CD4-positive, CD25-positive, alpha-beta regulatory T cell (primary cell): ENCODE measurements around the gene NCDN. TPM values are rescaled to one million over a fixed set of nuclear protein-coding genes. Genes with fewer than 3 reads are reported as not detected.

Source experiments
- ATAC-seq, 2 donors: fragments of 150-1000 bp; cut with Tn5 transposase; one replicate each; pipeline ENCODE4 v1.10.0; 2021; ENCODE audit warnings: low read depth in 2 of 2, moderate number of reproducible peaks in 2 of 2, moderate library complexity in 1 of 2
- DNase-seq, 3 donors: peaks; one replicate each; pipeline versions ENCODE4 v3.0.0 to v3.0.0-alpha.2; 2012 to 2022; ENCODE audit warnings: mixed read lengths in 1 of 3
- H3K27ac ChIP-seq: one replicate; pipeline ENCODE4 v1.7.0; 2013; ENCODE audit warnings: mild to moderate bottlenecking, low read length; ENCODE audit not compliant: insufficient read depth, poor library complexity, severe bottlenecking
- H3K27me3 ChIP-seq: one replicate; pipeline ENCODE4 v1.7.0; 2013; ENCODE audit warnings: low read length; ENCODE audit not compliant: control insufficient read depth, insufficient read depth
- H3K36me3 ChIP-seq: one replicate; pipeline ENCODE4 v1.7.0; 2013; ENCODE audit warnings: mild to moderate bottlenecking, low read length, moderate library complexity; ENCODE audit not compliant: control insufficient read depth, insufficient read depth
- H3K4me1 ChIP-seq: 2 replicates; pipeline ENCODE4 v1.7.0; 2013; ENCODE audit warnings: mild to moderate bottlenecking, low read length; ENCODE audit not compliant: insufficient read depth, control insufficient read depth, poor library complexity, severe bottlenecking
- H3K4me3 ChIP-seq: one replicate; pipeline ENCODE4 v1.7.0; 2013; ENCODE audit warnings: low read depth, mild to moderate bottlenecking, low read length, moderate library complexity
- H3K9me3 ChIP-seq, 2 experiments: 1 replicate in 1 of 2; 2 replicates in 1 of 2; pipeline ENCODE4 v1.7.0; 2013; ENCODE audit warnings: low read length in 2 of 2, mild to moderate bottlenecking in 1 of 2, moderate library complexity in 1 of 2; ENCODE audit not compliant: control insufficient read depth in 2 of 2
- H3K27ac Mint-ChIP-seq, 3 donors: one replicate each; pipeline ENCODE4 v1.8.0; 2020 to 2022; ENCODE audit warnings: mild to moderate bottlenecking in 3 of 3, mixed read lengths in 3 of 3, moderate library complexity in 2 of 3
- H3K27me3 Mint-ChIP-seq: one replicate; pipeline ENCODE4 v1.8.0; 2022; ENCODE audit warnings: mild to moderate bottlenecking, mixed read lengths
- H3K36me3 Mint-ChIP-seq: one replicate; pipeline ENCODE4 v1.8.0; 2020; ENCODE audit warnings: mixed read lengths
- H3K4me1 Mint-ChIP-seq, 4 donors: one replicate each; pipeline ENCODE4 v1.8.0; 2020 to 2022; ENCODE audit warnings: mixed read lengths in 4 of 4, mild to moderate bottlenecking in 1 of 4
- H3K4me3 Mint-ChIP-seq, 4 donors: one replicate each; pipeline ENCODE4 v1.8.0; 2020 to 2022; ENCODE audit warnings: mild to moderate bottlenecking in 4 of 4, mixed read lengths in 4 of 4, moderate library complexity in 3 of 4
- H3K9me3 Mint-ChIP-seq, 7 donors: one replicate each; pipeline ENCODE4 v1.8.0; 2020 to 2022; ENCODE audit warnings: mixed read lengths in 7 of 7, mild to moderate bottlenecking in 3 of 7, moderate library complexity in 2 of 7
- polyA plus RNA-seq, 4 donors: library from polyadenylated mRNA; unstranded; fragments of 300-500 nt; fragmentation: Illumina TruSeq; gene quantifications; one replicate each; pipeline ENCODE4 v1.2.3, GENCODE V29; 2021
- total RNA-seq: library from RNA; stranded (reverse); gene quantifications from one replicate; pipeline ENCODE4 v1.2.3, GENCODE V29; 2022

Gene NCDN
- total and polyA plus RNA-seq, 5 donors from 2014 or later = 5.5 to 28.7 (median 11.0) TPM

DNA sequence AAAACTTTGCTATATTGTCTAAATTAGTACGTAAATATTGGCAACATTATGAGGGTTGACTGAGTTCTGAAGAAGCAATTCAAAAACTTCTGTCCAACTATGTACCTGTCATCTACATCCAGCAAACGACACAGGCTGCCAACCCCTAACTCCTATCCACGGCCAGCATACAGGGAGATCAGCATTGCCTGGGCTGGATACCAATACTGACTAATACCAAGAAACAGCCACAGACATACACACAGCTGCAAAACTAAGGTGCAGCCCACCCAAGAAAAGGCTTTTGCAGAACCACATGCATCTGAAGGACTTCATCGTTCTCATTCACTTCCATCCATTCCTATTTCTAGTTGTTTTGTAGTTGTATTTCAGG, 2.4 kb upstream of the NCDN start:
- Mint-ChIP-seq H3K27ac (peak overlapping the region in 2 of 3 donors; percentile 22 to 96), H3K4me3 (peak overlapping the region; percentile 22 to 100 (median 98)), H3K4me1 (peaks cover 31 to 68% (median 48%) of the 10 kb centered on the region in 4 donors), H3K9me3 (no peaks in the 10 kb centered on the region), H3K27me3 (no peaks in the 10 kb centered on the region), H3K36me3 (peaks cover 5% of the 10 kb centered on the region)
- Histone ChIP-seq H3K36me3 (peaks cover 38% of the 10 kb centered on the region), H3K4me3 (peak overlapping the region; percentile 85), H3K27ac (no peak overlapping the region), H3K27me3 (no peaks in the 10 kb centered on the region), H3K4me1 (peaks cover 43% of the 10 kb centered on the region), H3K9me3 (no peaks in the 10 kb centered on the region)
- DNase-seq (no peak), ATAC-seq (no peak)

DNA sequence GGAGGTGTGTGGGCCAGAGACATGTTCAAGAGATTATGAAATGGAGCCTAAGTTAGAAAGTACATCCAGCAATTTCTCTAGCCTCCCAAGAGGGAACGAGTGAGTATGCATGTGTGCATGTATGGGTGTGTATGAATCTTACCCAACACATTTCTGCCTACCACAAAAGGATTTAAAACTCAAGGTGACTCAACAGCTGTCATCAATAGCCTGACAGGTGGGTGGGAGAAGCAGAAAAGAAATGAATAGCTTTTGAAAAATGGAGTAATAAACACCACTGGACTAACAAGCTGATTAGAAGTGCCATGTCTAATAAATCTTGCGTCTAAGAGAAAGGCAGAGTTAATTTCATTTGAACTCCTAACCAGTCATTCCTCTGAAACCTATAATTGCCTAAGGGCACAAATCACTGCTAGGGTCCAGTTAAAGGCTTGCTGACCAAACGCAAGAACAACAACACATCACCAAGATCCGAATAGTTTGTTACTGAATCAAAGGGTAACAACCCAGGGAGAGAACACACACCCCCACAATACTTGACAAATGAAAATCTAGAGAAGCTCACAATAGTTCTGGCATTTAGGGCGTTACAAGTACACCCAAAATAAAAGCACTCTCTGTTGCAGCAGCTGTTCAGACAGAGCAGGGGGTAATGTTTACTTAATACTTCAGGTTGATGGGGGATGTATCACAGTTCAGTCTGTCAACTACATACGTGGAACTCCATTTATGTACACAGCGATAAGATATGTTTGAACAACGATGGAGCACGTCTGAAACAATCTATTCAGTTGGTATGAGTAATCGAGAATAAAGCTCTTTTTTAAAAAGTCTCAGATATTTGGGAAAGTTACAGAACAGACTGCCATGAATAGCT, 1.8 kb upstream of the NCDN start:
- H3K27ac Mint-ChIP-seq = peak overlapping the region; percentile 40 to 96 (median 93)
- H3K4me3 Mint-ChIP-seq = peak overlapping the region; percentile 97 to 100 (median 98)
- peaks cover 43% of the 10 kb centered on the region for H3K4me1 ChIP-seq
- peaks cover 5% of the 10 kb centered on the region for H3K36me3 Mint-ChIP-seq
- H3K27me3 Mint-ChIP-seq = no peaks in the 10 kb centered on the region
- no peak overlapping the region for H3K27ac ChIP-seq
- H3K9me3 Mint-ChIP-seq = no peaks in the 10 kb centered on the region
- DNase-seq (no peak), ATAC-seq (no peak)
- no peaks in the 10 kb centered on the region for H3K27me3 ChIP-seq
- peaks cover 35% of the 10 kb centered on the region for H3K36me3 ChIP-seq
- H3K4me3 ChIP-seq = peak overlapping the region; percentile 85
- peaks cover 31 to 66% (median 48%) of the 10 kb centered on the region in 4 donors for H3K4me1 Mint-ChIP-seq
- H3K9me3 ChIP-seq = no peaks in the 10 kb centered on the region

DNA sequence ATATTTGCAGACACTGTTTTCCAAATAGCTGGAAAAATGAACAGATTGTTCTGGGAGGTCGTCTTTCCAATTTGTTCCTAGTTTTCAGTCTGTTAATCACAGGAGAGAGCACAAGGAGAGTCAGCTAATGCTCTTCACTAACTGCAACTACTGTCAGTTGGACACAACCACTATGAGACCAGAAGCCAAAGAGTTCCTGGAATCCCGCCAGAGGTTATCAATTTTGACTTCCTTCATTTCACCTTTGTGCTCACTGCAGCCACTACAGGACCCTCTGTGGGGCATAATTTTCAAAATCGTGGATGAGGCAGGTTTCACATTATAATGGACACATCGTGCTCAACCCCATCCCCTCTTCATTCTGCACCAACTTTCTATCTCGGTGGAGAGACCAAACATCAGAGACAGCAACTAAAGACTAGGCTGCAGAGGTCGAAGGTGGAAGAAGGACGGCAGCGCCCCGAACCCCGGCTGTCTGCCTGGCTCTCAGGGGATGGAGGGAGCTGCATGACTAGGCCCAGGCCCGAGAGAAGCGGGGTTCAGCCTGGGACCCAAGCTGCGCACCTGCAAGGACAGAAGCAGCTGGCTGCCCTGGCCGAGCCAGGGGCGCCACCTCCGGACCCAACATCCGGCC, 998 bp upstream of the NCDN start:
- peak overlapping the region; percentile 82 to 96 (median 93) for H3K27ac Mint-ChIP-seq
- Histone ChIP-seq H3K36me3 (peaks cover 27% of the 10 kb centered on the region), H3K4me3 (peak overlapping the region; percentile 85), H3K27me3 (no peaks in the 10 kb centered on the region), H3K27ac (peak overlapping the region; percentile 83), H3K4me1 (peaks cover 43% of the 10 kb centered on the region), H3K9me3 (no peaks in the 10 kb centered on the region)
- H3K4me1 Mint-ChIP-seq = peaks cover 31 to 71% (median 49%) of the 10 kb centered on the region in 4 donors
- no peaks in the 10 kb centered on the region for H3K27me3 Mint-ChIP-seq
- H3K9me3 Mint-ChIP-seq = peaks cover 0 to 1% (median 0%) of the 10 kb centered on the region in 7 donors
- H3K4me3 Mint-ChIP-seq = peak overlapping the region; percentile 97 to 100 (median 98)
- ATAC-seq = no peak
- no peak for DNase-seq
- peaks cover 9% of the 10 kb centered on the region for H3K36me3 Mint-ChIP-seq

- Histone ChIP-seq H3K27ac (peak within 1 kb of the TSS; percentile 83), H3K4me1 (peaks cover 43% of the 10 kb centered on the region), H3K36me3 (peaks cover 22% of the 10 kb centered on the region), H3K27me3 (no peaks in the 10 kb centered on the region), H3K4me3 (peak within 1 kb of the TSS; percentile 85), H3K9me3 (no peaks in the 10 kb centered on the region)
- peaks cover 0 to 1% (median 0%) of the 10 kb centered on the region in 7 donors for H3K9me3 Mint-ChIP-seq
- peak within 1 kb of the TSS; percentile 97 to 100 (median 98) for H3K4me3 Mint-ChIP-seq
- H3K36me3 Mint-ChIP-seq = peaks cover 9% of the 10 kb centered on the region
- H3K27me3 Mint-ChIP-seq = no peaks in the 10 kb centered on the region
- peak; percentile 69 for ATAC-seq
- no peak for DNase-seq
- peaks cover 31 to 68% (median 45%) of the 10 kb centered on the region in 4 donors for H3K4me1 Mint-ChIP-seq
- H3K27ac Mint-ChIP-seq = peak within 1 kb of the TSS; percentile 96 to 97 (median 97)
Observed at GRCh38 chr1:35557118-35557610, 435 bp upstream of the NCDN start, which contains the start of gene KIAA0319L. Gene KIAA0319L (minus strand): TSS chr1:35557403. CDS start chr1:35554491, 2,912 bp downstream.

GRCh38 chr1:35558374-35559316, 1.0 kb downstream of the NCDN start:
- ATAC-seq = no peak
- peaks cover 5% of the 10 kb centered on the region for H3K36me3 Mint-ChIP-seq
- H3K9me3 Mint-ChIP-seq = peaks cover 0 to 1% (median 0%) of the 10 kb centered on the region in 7 donors
- H3K36me3 ChIP-seq = peaks cover 10% of the 10 kb centered on the region
- peak; percentile 21 to 35 (median 33) for DNase-seq
- H3K27me3 Mint-ChIP-seq = no peaks in the 10 kb centered on the region
- peak overlapping the region; percentile 95 to 97 (median 96) for H3K27ac Mint-ChIP-seq
- no peaks in the 10 kb centered on the region for H3K9me3 ChIP-seq
- peak overlapping the region; percentile 83 for H3K27ac ChIP-seq
- H3K4me1 ChIP-seq = peaks cover 42% of the 10 kb centered on the region
- H3K4me1 Mint-ChIP-seq = peaks cover 27 to 68% (median 42%) of the 10 kb centered on the region in 4 donors
- peak overlapping the region; percentile 97 to 100 (median 98) for H3K4me3 Mint-ChIP-seq
- H3K4me3 ChIP-seq = peak overlapping the region; percentile 78
- no peaks in the 10 kb centered on the region for H3K27me3 ChIP-seq

DNA sequence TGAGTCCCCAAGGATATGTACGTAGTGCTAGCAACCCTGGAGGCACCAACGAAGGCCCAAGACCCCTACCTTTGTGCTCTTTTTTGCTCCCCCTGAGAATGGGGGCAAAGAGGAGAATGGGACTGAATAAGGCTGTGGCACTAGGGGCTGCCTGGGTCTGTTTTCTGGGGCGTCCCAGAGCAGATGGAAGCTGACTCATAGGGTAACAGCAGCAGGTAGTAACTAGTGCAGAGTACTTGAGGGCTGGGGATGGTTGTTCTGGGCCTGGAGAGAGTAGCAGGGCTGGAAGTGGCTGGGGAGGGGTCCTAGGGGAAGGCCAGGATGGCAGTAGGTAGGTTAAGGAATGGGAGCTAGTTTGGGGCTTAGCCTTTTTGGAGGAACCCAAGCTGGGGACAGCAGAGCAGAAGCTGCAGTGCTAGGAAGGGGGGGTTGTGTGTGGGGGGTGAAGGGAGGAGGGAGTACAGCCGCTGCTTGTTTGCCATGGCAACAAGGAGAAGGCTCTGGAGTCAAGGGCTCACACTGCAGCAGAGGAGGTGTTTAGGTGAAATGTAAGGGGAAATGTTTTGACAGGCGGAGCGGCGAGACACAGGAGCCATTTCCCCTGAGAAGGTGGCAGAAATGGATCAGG, 1.8 kb downstream of the NCDN start:
- Histone ChIP-seq H3K27ac (peak overlapping the region; percentile 83), H3K36me3 (peaks cover 3% of the 10 kb centered on the region), H3K4me1 (peaks cover 38% of the 10 kb centered on the region), H3K27me3 (no peaks in the 10 kb centered on the region), H3K9me3 (no peaks in the 10 kb centered on the region), H3K4me3 (no peak overlapping the region)
- Mint-ChIP-seq H3K9me3 (peaks cover 0 to 1% (median 0%) of the 10 kb centered on the region in 7 donors), H3K4me1 (peaks cover 20 to 63% (median 37%) of the 10 kb centered on the region in 4 donors), H3K36me3 (peaks cover 7% of the 10 kb centered on the region), H3K27me3 (no peaks in the 10 kb centered on the region), H3K27ac (peak overlapping the region; percentile 57 to 88 (median 65)), H3K4me3 (peak overlapping the region; percentile 31 to 98 (median 64))
- DNase-seq (no peak), ATAC-seq (no peak)
